Measurements from ENCODE around the gene PPM1J.
"Not testable (repeated sequence)": the region's sequence is repeated elsewhere in the genome, so short reads cannot be mapped to it uniquely, and the experiment has no call there.

PPM1J gene

DNA sequence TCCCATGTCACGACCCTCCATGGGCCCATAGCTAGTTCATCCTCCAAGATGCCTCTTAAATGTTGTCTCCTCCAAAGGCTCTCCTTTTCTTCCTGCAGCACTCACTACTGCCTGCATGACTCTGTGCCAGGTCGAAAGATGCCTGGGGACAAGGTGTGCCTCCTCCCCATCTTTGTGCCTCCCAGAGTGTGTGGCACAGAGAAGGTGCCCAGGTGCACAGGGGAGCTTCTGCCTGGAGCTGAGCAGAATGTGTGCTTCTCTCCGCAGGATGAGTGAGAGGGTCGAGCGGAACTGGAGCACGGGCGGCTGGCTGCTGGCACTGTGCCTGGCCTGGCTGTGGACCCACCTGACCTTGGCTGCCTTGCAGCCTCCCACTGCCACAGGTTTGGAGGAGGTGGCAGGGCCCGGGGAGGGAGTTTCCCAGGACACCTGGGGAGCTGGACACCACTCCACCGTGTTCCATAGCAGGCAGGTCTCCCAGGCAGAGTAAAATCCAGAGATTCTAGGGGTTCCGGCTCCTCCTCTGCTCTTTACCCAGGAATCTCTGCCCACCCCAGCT lies 6.9 kb upstream of the PPM1J start:
- DNase-seq = no peak

DNA sequence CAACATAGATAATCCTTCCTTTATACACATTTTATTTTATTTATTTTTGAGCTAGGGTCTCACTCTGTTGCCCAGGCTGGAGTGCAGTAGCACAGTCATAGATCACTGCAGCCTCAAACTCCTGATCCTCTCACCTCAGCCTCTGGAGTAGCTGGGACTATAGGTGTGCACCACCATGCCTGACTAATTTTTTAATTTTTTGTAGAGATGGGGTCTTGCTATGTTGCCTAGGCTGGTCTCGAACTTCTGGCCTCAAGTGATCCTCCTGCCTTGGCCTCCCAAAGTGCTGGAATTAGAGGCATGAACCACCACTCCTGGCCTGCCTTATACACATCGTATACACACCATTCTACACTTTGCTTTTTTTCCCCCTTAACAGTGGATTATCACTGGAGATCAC lies 6.2 kb upstream of the PPM1J start:
- not testable (repeated sequence) for DNase-seq

DNA sequence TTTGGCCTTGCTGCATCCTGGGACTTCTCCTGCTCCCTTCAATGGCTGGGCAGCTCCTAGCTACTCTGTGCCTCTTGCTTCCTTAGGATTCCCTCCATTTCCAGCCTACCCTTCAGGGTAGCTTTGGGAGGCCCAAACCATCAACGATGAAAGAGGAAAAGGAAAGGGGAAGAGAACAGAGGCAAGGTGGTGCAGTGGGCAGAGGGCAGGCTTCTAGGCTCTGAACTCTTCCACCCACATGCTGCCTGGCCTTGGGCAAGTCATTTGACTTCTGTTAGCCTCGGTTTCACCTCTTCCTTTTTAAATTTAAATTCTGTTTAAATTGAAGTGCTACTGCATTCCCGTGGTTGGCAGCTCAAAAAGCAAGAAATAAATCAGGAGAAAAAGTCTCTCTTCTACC lies 5.7 kb upstream of the PPM1J start:
- DNase-seq = no peak

DNA sequence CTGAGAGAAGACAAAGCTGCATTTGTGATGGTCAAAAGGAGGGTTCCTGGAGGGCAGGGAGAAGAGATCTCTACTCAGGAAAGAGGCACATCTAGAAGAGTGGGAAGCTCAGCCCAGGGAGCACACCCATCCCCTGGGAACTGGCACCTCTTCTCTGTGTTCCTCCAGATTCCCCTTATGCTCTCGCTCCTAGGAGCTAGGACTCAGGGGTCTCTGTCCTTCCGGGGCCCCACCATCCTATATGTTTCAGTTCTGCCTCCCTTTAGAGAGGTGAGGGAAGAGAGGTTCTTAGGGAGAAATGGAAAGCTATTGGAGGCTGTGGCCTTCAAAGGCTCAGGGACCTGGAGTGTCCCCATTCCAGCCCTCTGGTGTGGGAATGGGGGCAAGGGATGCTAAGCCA lies 4.6 kb upstream of the PPM1J start:
- no peak for DNase-seq

DNA sequence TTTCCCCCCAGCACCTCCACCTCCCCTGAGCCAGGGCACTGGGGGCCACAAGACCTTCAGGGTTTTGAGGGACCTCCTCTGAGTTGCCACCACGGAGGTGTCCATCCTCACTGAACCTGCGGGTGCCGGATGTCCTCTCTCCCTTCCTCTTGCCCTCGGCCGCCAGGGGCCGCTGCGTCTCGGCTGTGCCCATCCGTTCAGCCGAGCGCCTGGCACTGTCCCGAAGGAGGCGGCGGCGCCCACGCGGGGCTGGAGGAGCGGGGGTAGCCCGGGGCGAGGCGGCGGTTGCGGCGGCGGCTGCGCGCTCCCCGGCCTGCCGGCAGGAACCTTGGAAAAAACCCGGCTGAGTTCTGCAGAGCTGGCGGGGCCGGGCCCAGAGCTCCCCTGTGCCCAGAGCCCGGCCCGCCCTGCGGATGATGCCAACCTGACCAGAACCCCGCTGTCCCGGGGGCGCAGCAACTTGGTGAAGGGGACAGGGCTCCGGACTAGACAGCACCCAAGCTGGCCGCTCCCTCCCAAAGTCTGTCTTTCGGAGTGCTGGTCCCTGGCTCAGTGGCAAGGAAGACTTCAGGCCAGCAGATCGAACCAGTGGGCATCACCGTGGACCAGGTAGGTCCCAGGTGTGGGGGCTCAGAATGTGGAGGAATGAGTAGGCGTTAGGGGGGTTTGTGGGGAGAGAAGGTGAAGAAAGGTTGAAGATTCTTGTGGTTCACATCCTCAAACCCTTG lies 3.7 kb upstream of the PPM1J start:
- DNase-seq = peak; percentile 89

DNA sequence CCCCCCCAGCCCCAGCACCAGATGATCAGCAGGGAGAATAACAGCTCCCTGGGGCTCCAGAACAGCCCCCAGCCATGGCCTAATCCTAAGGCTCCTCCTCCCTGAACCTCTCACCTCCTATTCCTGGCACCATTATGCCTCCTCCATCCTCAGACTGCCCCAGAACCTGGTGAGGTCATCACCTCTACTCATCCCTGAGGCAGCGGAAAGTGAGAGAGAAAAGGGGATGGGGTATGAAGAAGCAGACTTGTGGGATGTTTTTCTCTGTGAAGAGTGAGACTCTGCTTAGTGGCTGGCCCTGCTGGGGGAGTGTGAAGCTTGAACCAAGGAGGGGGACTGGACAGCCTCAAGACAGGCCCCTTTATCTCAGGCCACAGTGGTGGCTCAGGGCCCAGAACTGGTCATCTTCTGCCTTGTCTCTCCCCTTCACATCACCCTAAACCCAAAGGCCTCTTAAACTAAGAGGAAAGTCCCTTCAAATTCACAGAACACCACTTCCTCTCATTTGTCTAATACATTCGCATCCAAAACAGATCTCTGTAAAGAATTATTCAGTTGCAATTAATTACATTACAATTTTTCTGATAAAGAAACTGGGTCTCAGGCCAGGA lies 2.2 kb upstream of the PPM1J start:
- no peak for DNase-seq

DNA sequence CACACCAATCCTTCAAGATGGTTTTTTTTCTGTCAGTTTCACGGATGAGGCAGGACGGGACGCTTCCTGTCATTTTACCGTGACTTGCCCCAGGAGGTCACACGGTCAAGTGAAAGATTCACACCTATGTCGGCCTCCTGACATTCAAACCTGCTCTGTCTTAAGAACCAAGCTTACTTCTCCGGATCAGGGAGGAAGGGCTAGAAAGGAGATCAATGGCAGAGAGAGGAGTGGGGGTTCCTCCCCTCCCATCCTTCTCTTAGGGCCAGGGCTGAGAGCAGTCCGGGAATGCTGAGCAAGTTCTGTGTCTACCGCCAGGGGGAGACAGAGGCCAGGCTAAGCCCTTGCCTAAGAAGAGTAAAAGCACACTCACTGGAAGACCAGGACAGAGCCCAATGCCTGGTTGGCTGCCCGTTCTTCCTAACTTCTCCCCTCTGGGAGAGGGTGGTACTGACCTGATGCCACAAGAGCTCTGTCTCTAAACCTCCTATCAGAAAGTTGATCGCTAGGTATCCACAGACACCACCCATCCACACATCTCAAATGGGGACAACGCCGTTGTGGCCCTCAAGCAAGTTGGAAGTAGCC lies 1.1 kb upstream of the PPM1J start:
- peak; percentile 87 for DNase-seq

DNA sequence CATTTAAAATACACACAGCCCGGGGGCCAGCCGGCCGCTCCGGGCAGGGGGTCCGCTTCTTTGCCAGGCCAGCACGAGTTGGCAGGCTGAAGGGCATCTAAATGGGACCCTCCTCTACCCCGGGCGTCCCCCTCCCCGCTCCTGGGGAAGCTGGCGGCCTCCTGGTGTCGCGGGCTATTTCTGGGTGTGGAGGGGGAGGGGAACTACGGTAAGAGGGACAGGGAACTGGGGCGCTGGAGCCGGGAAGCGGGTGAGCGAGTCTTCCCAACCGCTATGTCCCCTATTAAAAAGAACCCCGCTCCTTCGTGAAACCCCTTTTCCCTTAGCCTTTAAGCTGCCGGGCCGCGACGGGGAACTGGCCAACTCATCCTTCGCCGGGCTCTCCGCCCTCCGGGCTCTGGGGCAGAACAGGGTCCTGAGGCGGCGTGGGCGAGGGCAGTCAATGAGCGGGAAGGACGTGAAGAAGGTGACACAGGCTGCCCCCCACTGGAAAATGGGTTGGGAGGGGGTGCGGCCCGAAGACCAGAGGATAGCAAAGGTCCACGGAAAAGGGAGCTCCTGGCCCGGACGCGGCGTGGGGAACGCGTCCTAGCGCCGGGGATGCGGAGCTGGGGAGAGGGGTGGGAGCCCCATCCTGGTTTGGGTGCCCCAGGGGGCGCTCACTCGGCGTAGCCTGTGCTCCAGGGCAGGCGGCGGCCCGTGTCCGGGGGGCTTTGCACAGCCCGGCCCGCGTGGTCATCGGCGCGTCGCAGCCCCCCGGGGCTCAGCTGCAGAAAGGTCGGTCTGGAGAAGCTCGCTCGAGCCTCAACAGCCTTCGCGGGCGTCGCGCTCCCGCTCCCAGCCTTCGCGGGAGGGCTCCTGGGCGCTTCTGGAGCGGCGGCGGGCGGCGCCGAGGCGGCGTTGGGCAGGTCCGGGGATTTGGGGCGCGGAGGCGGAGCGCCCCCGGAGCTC lies 544 bp downstream of the PPM1J start:
- peak; percentile 35 for DNase-seq

DNA sequence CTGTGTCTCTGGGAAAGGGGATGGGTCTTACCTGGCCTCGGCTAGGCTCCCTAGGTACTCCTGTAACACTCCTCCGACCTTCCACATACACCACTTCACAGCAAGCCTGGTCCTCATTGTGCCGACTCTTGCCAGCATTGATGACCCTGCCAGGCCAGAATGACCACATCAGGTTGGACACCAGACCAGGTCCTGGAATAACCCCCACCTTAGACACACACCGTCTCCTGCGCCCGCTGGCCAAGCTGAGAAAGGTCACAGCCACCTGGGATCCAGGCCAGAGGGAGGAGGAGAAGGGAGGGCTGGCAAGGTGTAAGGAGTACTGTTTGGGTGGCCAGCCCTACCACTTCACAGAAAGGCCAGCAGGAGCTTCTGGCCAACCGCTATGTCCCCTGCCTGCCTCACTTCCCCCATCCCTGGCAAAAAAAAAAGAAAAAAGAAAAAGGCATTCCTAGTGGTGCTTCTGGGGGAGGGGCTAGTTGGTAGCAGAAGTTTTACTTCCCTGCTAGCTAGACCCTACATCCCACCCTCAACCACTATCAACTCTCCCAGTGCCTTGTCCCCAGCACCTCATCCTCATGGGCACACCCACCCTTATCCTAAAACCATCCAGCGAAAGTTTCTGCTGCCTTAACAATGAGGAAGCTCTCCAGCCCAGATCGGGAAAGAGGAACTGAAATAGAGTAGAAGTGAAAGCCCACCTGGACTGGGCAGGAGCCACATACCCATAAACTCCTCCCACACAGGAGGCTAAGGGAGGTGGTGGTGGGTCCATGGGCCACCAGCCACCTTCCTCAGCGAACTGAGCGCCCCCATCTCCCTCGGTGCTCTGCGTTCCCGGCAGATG lies 1.4 kb downstream of the PPM1J start:
- no peak for DNase-seq

DNA sequence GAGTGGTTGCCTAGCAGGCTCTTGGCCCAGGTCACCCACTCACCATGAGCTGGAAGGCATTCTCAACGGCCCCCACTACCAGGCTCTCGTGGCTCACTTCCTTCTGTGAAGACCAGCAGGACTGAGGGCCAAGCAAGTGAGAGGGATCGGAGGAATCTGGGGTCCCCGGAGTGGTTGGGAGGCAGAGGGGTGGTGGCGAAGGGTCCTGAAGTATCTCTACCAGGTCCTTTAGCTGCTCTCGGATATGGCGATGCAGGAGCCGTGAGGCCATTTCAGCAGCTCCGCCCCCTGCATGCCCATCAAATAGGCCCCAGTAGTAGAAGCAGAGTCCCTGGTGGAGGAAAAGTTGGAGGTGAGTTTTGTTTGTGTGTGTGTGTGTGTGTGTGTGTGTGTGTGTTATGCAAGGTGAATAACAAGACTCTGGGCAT lies 2.4 kb downstream of the PPM1J start:
- no peak for DNase-seq

DNA sequence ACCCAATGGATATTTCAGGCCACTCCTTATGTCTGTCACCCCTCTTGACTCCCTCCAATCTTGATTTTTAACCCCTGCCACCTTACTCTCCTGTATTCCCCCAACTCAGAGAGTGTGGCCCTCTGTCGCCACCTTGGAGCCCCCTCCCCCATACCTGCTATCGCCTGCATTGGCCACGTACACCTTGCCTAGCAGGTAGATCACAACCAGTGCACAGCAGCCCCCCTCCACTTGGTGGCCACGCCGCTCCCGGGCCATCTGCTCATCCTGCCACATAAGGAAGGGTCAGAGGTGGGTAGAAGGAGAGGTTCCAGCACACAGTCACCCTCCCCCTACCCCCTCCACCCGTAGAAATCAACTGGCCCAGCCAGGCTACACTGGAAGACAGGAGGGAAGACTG lies 2.9 kb downstream of the PPM1J start:
- no peak for DNase-seq

DNA sequence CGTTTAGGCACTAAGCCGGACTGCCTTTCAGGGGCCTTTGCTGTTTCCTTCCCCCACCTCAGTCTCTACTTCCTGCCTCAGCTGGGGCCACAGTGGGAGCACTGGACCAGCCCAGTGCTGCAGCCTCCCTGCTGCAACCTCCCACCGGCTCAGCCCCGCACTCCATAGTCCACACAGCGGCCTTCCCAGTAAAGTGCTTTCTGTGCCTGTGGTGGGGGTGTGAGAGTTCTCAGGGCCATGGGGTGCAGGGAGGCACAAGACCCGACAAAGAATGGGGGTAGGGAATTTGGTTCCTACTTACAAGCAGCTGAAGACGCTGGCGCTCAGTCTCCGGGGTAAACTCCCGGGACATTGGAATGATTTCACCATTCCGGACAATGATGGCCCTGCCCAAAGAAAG lies 3.5 kb downstream of the PPM1J start:
- no peak for DNase-seq

DNA sequence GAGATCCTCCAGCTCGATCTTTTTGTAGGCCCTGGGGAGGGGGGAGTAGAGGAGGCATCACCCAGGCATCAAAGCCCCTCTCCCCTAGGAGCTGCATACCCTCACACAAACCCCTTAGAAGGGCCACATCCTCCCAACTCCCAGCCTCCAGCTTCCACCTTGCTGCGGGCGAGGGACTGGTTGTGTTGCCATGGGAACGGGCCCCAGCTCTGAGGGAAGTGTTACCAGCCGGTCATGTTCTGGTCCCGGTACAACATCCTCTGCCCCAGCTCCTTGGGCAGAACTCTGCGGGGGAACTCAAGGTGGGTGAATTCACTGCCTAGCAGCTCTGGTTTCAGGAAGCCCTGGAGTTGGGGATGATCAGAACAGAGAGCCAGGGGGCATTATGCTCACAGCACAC lies 4.1 kb downstream of the PPM1J start:
- no peak for DNase-seq

DNA sequence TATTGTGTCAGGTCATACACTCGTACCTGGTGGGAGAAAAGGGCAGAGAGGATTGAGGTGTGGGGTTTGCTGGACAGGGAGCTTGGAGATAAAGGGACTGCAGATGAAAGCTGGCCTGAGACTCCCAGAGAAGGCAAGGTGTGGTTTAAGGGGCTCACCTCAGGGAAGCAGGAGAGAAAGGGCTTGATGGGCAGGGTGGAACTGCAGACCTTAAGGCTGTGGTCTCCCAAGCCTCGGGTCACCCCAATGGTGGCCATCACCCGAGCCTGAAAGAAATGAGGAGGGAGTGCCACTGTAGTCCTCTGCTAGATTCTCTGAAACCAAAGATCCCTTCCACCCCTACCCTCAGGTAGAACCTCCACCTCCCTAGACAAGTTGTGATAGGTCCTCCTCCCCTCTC lies 4.5 kb downstream of the PPM1J start:
- DNase-seq = no peak

DNA sequence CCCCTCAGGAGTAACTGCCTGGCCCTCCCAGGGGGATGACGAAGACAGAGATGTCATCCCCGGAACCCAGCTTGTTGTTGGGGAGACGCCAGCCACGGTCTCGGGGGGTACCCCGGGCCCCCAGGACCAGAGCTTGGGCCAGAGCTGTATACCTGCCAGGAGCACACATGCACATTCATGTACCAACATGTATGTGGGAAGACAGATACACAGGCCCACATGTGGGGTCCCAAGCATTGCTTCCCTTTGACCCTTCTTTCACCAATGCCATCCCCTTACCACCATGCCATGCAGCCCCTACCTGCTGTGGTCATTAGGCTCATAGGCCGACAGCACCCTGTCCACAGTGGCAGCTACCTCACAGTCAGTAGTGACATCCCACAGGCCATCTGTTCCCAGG lies 5.0 kb downstream of the PPM1J start:
- DNase-seq = no peak

DNA sequence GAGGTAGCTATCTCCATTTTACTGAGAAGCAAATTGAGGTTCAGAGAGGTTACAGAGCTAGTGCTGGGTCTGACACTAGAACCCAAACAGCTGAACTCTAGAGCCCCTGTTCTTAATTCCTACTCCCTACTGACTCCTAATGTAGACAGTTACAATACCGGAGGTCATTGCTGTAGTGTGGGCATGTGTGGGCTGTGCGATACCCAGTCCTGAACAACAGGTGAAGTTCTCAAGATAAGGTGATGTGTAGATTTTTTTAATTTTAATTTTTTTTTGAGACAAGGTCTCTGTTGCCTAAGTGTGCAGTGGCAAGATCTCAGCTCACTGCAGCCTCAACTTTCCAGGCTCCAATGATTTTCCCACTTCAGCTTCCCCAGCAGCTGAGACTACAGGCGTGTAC lies 6.6 kb downstream of the PPM1J start:
- DNase-seq = no peak

DNA sequence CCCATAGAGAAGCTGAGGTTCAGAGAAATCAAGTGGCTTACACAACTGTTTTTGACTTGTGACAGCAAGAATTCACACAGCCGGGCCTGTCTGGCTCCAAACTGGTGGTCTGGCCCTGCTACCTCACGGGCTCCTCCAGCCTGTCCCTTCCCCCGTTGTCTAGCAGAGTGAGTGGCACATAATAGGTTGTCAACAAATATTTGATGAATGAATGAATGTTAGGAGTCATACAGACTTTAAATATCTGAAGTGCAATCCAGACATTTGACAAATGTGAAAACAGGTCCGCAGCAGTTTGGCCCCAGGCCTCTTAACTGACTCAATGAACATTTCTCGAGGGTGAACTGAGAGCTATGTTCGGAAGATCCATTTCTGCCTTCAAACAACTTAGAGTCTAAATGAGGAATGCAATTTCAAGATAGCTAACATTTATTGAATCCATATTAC lies 7.1 kb downstream of the PPM1J start:
- DNase-seq = no peak

DNA sequence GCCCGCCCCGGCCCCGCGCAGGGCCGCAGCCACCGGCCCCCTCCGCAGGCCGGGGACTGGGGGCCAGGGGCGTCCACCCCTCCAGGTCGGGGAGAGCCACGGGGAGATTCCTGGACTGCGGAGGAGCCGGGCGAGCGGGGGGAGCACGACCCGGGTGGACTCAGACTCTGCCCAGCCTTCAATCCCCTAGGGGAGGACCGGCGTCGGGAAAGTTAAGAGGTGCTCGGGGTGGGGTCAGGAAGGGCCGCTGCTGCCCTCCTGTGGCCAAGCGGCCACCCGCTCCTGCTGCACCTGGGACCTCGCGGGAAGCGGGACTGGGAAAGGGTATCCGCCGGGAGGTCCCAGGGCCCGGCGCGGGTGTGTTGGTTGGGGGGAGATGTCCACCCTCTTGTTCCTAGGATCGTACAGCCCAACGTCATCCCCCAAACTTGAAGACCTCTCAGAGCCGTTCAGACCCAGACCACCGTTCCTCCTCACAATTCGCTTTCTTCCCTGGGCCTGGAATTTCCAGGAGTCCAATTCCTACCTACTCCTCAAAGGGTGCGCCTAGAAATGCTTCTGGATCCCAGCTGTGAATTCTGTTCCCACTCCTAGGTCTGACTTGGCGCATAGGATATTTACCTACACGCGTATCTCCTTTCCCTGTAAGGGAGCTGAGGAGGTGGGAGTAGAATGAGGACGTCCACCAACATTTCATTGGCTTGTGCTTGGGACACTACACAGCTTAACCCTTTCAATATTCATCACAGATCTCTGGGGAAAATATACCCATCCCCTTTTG lies 7.7 kb downstream of the PPM1J start:
- peak; percentile 81 for DNase-seq

DNA sequence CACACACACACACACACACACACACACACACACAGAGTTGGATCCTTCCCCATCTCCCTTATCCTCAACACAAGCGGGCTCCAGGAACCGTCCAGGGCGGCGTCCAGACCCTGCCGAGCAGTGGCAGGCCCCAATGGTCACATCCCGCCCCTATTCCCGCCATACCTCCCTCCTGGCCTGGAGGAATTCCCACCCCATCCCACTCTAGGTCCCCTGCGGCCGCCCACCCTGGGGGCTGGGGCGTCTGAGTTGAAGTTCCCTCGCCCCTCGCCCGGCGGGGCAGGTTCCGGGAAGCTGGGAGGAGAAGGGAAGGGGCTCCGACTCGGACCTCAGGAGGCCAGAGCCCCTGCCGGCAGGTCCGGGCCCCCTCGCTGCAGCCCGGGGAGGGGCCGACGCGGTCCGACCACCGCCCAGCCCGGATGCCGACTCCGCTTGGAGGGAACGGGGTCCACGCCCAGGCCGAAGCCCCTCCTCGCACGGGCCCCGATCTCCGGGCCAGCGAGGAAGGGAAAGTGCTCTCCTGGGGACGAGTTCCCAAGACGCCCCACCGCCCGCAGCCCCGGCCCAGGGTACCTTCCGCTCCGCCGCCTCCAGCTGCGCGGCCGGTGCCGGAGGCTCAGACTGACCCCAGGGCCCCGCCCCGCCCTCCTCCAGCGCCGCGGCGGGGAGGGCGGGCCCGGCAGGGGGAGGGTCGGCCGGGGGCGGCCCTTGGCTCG lies 8.5 kb downstream of the PPM1J start, which contains the start of gene RHOC:
Gene RHOC, minus strand, starts transcription at position 623 of the 716 bp plus-strand sequence. CDS start 3,328 bp downstream, outside the sequence.
- DNase-seq = peak; percentile 59

DNA sequence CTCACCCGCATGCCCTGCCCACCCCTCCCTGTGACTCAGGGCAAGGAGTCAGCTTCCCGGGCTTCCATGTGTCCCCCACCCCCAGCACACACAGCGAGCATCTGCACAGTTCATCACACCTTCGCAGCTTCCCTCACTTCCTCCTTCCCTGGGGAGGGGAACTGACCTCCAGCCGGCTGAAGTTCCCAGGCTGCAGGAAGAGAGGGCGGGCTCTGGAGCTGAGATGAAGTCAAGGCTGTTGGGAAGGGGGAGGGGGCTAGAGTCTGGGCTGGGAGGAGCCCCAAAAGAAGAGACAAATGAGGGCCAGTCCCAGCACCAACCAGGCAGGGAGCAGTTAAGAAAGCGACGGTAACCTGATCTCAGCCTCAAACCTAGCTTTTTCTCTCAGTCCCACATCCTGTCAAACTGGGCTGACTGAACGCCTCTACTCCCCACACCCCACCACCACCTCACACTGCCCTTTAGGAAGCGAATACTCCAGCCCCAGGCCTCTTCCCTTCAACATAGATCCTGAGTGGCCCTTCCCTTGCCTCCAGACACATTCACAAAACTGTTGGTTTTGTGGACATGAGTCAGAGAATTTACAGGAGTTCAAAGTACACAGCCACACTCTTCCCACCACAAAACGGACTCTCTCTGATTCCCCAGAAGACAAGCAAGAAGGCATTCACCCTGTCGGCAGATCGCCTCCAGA lies 10.1 kb downstream of the PPM1J start:
- peak; percentile 70 for DNase-seq

All from stimulated activated CD4-positive, alpha-beta T cell treated with anti-CD3 and anti-CD28 coated beads, Interleukin-15, amount 100 ng/mL, for 24 hours (primary cell).